BLaER1 (cell line): Measurements from ENCODE around the gene GPC6.

Experiments
- H3K27ac ChIP-seq: shearing (Covaris generic); formaldehyde crosslinking; 2 replicates; pipeline ENCODE4 v1.8.1; 2022
- H3K27me3 ChIP-seq: shearing (Covaris generic); formaldehyde crosslinking; 2 replicates; pipeline ENCODE4 v1.8.1; 2022
- H3K36me3 ChIP-seq: shearing (Covaris generic); formaldehyde crosslinking; 2 replicates; pipeline ENCODE4 v1.8.1; 2022
- H3K4me1 ChIP-seq: shearing (Covaris generic); formaldehyde crosslinking; 2 replicates; pipeline ENCODE4 v1.8.1; 2022
- H3K4me2 ChIP-seq: shearing (Covaris generic); formaldehyde crosslinking; 2 replicates; pipeline ENCODE4 v1.8.1; 2022
- H3K4me3 ChIP-seq: shearing (Covaris generic); formaldehyde crosslinking; 2 replicates; pipeline ENCODE4 v1.8.1; 2022
- H3K9ac ChIP-seq: shearing (Covaris generic); formaldehyde crosslinking; 2 replicates; pipeline ENCODE4 v1.8.1; 2022
- H3K9me3 ChIP-seq: shearing (Covaris generic); formaldehyde crosslinking; 2 replicates; pipeline ENCODE4 v1.8.1; 2022
- H4K20me1 ChIP-seq: shearing (Covaris generic); formaldehyde crosslinking; 2 replicates; pipeline ENCODE4 v1.8.1; 2022
- Cebpa-rat ChIP-seq: shearing (Covaris generic); IDR thresholded peaks from 2 replicates; pipeline ENCODE4 v1.8.1; 2022

Gene GPC6

DNA sequence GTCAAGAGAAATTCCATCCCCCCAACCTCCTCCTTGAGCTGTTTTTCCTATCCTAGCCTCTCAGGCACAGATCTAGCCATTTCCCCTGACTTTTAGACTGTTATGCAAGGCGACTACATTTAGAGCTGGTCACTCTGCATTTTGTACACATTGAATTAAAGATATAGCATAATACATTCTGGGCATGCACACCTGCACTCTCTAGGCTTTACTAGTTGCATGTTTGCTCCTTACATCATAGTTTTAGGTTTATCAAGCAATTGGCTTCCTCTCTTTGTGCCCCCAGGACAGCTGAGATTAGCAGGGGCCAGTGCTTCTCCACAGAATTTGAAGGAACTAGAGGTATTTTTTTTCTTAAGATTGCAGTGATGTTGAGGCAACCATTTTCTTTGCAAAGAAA is 19.5 kb downstream of the GPC6 start:
- Histone ChIP-seq H3K4me1 (peaks cover 6% of the 10 kb centered on the region), H3K27ac (no peak overlapping the region), H4K20me1 (no peaks in the 10 kb centered on the region), H3K4me3 (no peak overlapping the region), H3K9me3 (no peaks in the 10 kb centered on the region), H3K27me3 (no peaks in the 10 kb centered on the region), H3K9ac (no peak overlapping the region), H3K4me2 (no peak overlapping the region), H3K36me3 (no peaks in the 10 kb centered on the region)
- no peak for TF ChIP-seq Cebpa-rat

GRCh38 chr13:93248627-93249047 is 22.0 kb downstream of the GPC6 start:
- no peak overlapping the region for H3K4me3 ChIP-seq
- no peak overlapping the region for H3K27ac ChIP-seq
- no peaks in the 10 kb centered on the region for H4K20me1 ChIP-seq
- H3K4me1 ChIP-seq, result peaks cover 11% of the 10 kb centered on the region
- TF ChIP-seq Cebpa-rat, result no peak
- no peak overlapping the region for H3K9ac ChIP-seq
- H3K4me2 ChIP-seq, result no peak overlapping the region
- no peaks in the 10 kb centered on the region for H3K27me3 ChIP-seq
- no peaks in the 10 kb centered on the region for H3K36me3 ChIP-seq
- no peaks in the 10 kb centered on the region for H3K9me3 ChIP-seq

DNA sequence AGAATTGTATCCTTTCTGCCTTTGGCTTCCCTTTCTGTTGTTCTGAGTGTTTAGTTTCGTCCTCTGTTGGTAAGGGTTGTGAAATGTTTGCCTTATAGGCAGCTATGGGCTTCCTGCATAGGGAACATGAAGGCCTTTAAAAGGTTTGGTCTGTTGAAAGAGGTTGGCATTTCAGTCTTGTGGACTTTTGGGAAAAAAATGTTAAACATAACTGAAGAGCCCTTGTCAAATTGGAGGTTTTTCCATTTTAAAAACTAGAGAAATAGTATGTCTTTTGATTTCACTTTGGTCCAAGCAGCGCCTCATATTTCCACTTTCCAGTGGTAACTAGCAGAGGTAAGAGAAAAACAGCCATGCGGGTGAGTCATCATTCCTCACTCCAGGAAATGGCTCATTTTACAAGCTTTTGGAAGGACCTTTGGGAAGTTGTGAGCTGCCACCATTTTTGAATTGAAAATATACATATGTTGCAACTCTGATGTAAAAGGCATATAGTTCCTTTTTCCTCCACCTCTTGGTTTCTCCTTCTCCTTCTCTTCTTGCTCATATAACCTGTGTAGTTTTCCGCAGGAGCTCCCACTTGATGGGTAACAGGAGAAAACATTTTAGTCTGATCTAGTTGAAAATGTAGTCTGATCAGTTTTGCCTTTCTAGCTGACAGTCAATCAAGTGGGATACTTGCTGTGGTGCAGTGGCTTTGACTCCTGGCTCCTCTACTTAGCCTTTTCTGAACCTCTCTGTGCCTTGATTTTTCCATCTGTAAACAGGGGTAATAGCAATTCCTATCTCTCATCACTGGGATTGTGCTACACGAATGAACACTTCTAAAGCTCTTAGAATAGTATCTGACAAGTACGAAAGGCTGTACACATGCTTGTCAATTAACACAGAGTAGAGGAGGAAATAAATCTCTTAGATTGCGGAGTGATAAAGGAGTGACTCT is 23.0 kb downstream of the GPC6 start:
- no peak for TF ChIP-seq Cebpa-rat
- Histone ChIP-seq H3K4me2 (no peak overlapping the region), H4K20me1 (no peaks in the 10 kb centered on the region), H3K4me3 (no peak overlapping the region), H3K27ac (no peak overlapping the region), H3K9ac (no peak overlapping the region), H3K9me3 (no peaks in the 10 kb centered on the region), H3K4me1 (peaks cover 5% of the 10 kb centered on the region; the same call in 1 of the 2 replicates), H3K27me3 (no peaks in the 10 kb centered on the region), H3K36me3 (no peaks in the 10 kb centered on the region)

GRCh38 chr13:93254775-93255174 is 28.2 kb downstream of the GPC6 start:
- TF ChIP-seq Cebpa-rat, result no peak
- Histone ChIP-seq H3K9ac (no peak overlapping the region), H3K36me3 (no peaks in the 10 kb centered on the region), H3K9me3 (no peaks in the 10 kb centered on the region), H3K4me1 (peaks cover 5% of the 10 kb centered on the region; the same call in 1 of the 2 replicates), H3K4me3 (no peak overlapping the region), H3K27me3 (no peaks in the 10 kb centered on the region), H4K20me1 (no peaks in the 10 kb centered on the region), H3K27ac (no peak overlapping the region), H3K4me2 (no peak overlapping the region)

DNA sequence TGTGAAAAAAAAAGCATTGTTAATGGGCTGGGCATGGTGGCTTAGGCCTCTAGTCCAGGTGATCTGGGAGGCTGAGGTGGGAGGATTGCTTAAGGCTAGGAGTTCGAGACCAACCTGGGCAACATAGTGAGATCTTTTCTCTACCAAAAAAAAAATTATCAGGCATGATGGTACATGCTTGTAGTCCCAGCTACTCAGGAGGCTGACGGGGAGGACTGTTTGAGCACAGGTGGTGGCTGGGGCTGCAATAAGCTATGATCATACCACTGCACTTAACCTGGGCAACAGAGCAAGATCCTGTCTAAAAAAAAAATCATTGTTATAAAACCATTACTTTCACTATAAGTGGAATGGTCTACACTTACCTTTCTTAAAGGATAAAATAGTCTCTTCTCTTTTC is 30.4 kb downstream of the GPC6 start:
- Histone ChIP-seq H3K27me3 (no peaks in the 10 kb centered on the region), H3K36me3 (no peaks in the 10 kb centered on the region), H3K4me1 (peaks cover 2% of the 10 kb centered on the region; the same call in 1 of the 2 replicates), H4K20me1 (no peaks in the 10 kb centered on the region), H3K27ac (no peak overlapping the region), H3K9ac (no peak overlapping the region), H3K4me2 (no peak overlapping the region), H3K9me3 (no peaks in the 10 kb centered on the region), H3K4me3 (no peak overlapping the region)
- no peak for TF ChIP-seq Cebpa-rat

DNA sequence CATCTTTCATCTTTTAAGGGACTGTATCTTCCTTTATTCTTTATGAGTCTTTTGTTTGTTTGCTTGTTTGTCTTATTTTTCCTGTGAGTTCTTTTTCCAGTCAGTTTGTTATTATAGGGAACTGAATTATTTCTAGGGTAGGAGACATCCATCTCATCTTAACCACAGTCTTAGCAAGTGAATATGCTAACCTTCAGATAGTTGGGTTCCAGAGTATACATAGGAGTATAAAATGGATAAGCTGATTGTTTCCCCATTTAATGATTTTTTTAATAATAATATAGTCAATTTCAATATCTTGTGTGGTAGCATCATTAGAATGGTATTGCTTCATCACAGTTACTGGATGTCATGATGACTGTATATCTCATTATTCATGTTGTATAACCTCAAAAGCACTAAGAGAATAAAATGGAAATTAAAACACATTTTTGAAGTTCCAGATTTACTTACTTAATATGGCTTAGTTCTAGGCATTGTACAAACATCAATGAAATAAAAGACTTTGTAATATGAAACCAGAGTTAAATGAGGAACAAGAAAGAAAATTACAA is 33.0 kb downstream of the GPC6 start:
- H3K27ac ChIP-seq, result no peak overlapping the region
- no peak overlapping the region for H3K9ac ChIP-seq
- no peaks in the 10 kb centered on the region for H3K9me3 ChIP-seq
- H3K4me3 ChIP-seq, result no peak overlapping the region
- no peaks in the 10 kb centered on the region for H4K20me1 ChIP-seq
- H3K4me2 ChIP-seq, result no peak overlapping the region
- H3K36me3 ChIP-seq, result no peaks in the 10 kb centered on the region
- no peaks in the 10 kb centered on the region for H3K4me1 ChIP-seq
- no peak for TF ChIP-seq Cebpa-rat
- H3K27me3 ChIP-seq, result no peaks in the 10 kb centered on the region

DNA sequence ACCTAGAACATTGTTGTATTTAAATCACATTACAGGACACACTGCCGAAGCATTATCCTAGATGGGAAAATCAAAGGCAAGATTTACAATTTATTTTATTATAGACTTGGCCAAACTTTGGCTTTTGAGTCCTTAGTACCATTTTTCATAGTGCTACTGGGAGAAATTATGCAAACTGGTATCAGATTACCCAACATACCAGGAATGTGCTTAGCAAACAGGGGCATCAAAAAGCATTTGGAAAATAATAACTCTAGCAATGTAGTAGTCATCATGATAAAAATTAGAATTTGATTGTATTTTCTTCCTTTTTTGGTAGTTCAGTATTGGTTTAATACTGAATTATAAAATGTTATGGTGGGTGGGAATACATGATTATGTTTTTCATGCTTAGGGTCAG is 34.0 kb downstream of the GPC6 start:
- H3K9me3 ChIP-seq, result no peaks in the 10 kb centered on the region
- no peak overlapping the region for H3K4me2 ChIP-seq
- no peak overlapping the region for H3K4me3 ChIP-seq
- no peaks in the 10 kb centered on the region for H3K36me3 ChIP-seq
- no peaks in the 10 kb centered on the region for H4K20me1 ChIP-seq
- H3K9ac ChIP-seq, result no peak overlapping the region
- H3K4me1 ChIP-seq, result no peaks in the 10 kb centered on the region
- H3K27ac ChIP-seq, result no peak overlapping the region
- TF ChIP-seq Cebpa-rat, result no peak
- H3K27me3 ChIP-seq, result no peaks in the 10 kb centered on the region

- H3K9me3 ChIP-seq, result no peaks in the 10 kb centered on the region
- H3K27me3 ChIP-seq, result no peaks in the 10 kb centered on the region
- no peaks in the 10 kb centered on the region for H4K20me1 ChIP-seq
- no peak overlapping the region for H3K4me3 ChIP-seq
- no peaks in the 10 kb centered on the region for H3K36me3 ChIP-seq
- H3K4me1 ChIP-seq, result no peaks in the 10 kb centered on the region
- no peak for TF ChIP-seq Cebpa-rat
- no peak overlapping the region for H3K4me2 ChIP-seq
- H3K9ac ChIP-seq, result no peak overlapping the region
- no peak overlapping the region for H3K27ac ChIP-seq
Observed at GRCh38 chr13:93262729-93263345, 36.2 kb downstream of the GPC6 start.

- no peaks in the 10 kb centered on the region for H4K20me1 ChIP-seq
- TF ChIP-seq Cebpa-rat, result no peak
- H3K27me3 ChIP-seq, result no peaks in the 10 kb centered on the region
- H3K4me3 ChIP-seq, result no peak overlapping the region
- H3K9me3 ChIP-seq, result no peaks in the 10 kb centered on the region
- no peaks in the 10 kb centered on the region for H3K4me1 ChIP-seq
- no peak overlapping the region for H3K27ac ChIP-seq
- no peak overlapping the region for H3K4me2 ChIP-seq
- H3K36me3 ChIP-seq, result no peaks in the 10 kb centered on the region
- H3K9ac ChIP-seq, result no peak overlapping the region
Observed at GRCh38 chr13:93264876-93265275, 38.3 kb downstream of the GPC6 start.

- Histone ChIP-seq H3K27me3 (no peaks in the 10 kb centered on the region), H3K27ac (no peak overlapping the region), H3K4me3 (no peak overlapping the region), H3K9me3 (no peaks in the 10 kb centered on the region), H3K4me2 (no peak overlapping the region), H3K36me3 (no peaks in the 10 kb centered on the region), H4K20me1 (no peaks in the 10 kb centered on the region), H3K4me1 (no peaks in the 10 kb centered on the region), H3K9ac (no peak overlapping the region)
- no peak for TF ChIP-seq Cebpa-rat
Observed at GRCh38 chr13:93265800-93266199, 39.2 kb downstream of the GPC6 start.
